Urothelium cell line (cell line): ENCODE results near the gene PLEKHG7.
"Not testable (repeated sequence)": the region's sequence is repeated elsewhere in the genome, so short reads cannot be mapped to it uniquely, and the experiment has no call there.

Source experiments
- DNase-seq: peaks from one replicate; pipeline ENCODE4 v3.0.0; 2011; ENCODE audit warnings: low spot score, mixed read lengths
- FAIRE-seq: peaks from 2 replicates; lab custom pipeline; 2011; peaks lifted over from hg19 to GRCh38; lab: Jason Lieb, UNC

The PLEKHG7 gene

DNA sequence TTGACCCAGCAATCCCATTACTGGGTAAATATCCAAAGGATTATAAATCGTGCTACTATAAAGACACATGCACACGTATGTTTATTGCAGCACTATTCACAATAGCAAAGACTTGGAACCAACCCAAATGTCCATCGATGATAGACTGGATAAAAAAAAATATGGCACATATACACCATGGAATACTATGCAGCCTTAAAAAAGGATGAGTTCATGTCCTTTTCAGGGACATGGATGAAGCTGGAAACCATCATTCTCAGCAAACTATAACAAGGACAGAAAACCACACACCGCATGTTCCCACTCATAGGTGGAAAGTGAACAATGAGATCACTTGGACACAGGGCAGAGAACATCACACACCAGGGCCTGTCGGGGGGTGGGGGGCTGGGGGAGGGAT is 91.6 kb downstream of the PLEKHG7 start:
- not testable (repeated sequence) for DNase-seq, FAIRE-seq

DNA sequence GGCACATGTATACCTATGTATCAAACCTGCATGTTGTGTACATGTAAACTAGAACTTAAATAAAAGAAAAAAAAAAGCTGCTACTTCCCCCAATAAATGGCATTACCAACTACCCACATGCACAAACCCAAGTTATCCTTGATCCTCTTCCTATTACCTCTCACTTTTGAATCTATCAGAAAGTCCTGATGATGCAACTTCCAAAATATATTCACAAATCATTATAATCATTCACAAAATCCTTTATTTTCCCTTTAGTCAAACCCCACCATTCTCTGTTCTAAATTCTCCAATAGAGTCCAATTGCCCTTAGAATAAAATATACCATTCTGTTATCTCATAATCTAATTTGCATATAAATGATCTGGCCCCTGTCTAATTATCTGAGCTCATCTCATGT is 92.0 kb downstream of the PLEKHG7 start:
- DNase-seq (no peak), FAIRE-seq (no peak)

DNA sequence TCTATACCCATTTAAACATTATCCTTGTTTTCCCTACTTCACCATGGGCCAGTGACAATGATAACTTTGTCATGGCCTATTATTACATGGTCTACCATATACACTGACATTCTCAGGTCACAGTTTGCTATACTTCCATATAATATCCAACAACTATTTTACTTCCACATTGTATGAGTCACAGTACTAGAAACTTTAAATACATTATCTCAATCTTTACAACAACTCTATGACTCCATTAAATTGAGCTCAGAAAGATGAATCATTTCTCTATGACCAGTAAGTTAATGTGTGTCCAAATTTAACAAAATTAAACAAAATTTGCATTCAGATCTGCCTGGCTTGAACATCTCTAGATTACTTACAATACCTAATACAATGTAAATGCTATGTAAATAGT is 93.9 kb downstream of the PLEKHG7 start:
- DNase-seq (no peak), FAIRE-seq (no peak)

DNA sequence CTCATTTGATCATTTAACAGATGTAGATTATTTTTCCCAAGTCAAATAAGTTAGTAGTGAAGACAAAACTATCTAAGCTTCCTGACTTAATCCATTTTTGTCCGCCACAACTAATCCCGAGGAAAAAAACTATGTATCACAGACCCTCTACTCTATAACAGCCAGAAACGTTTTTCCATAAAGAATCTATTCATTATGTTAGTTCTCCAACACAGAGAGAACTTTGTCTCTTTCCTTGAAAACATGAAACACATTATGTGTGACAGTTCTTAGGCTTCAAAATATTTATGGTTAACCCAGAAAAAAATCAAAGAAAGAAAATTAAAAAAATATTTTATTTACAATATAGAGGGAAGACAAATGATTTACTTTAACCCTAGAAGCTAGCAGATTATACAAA is 100.1 kb downstream of the PLEKHG7 start:
- no peak for DNase-seq
- no peak for FAIRE-seq

DNA sequence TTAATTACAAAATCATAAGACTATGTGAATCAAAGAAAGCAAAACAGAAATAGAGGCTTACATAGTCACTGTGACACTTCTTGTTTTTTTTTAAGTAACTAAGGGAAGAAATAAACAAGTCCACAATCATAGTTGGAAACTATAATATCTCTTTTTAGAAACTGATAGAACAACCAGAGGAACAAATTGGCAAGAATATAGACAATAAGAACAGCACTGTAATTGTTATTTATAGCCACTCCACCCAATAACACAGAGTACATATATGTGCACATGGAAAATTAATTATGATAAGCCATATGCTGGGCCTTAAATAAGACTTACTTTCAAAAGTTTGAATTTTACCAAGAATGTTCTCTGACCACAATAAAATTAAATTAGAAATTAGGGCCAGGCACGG is 101.1 kb downstream of the PLEKHG7 start:
- DNase-seq (no peak), FAIRE-seq (no peak)

DNA sequence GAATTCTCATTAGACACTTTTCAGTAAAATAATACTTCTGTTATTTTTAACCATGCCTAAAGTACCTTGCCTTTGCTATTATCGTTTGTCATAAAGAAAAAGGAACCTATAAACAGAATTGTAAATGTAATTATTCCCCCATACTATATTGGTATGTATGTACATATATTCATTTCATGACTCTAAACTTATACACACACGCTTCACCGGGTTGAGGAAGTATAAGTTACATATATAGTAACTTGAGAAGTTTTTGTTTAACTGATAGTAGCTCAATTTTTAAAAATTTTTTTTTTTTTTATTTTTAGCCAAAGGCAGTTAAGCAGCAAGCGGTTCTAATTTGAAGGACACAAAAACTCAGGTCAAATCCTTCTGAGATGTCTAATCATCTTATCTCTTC is 107.6 kb downstream of the PLEKHG7 start:
- no peak for DNase-seq
- FAIRE-seq, result no peak

DNA sequence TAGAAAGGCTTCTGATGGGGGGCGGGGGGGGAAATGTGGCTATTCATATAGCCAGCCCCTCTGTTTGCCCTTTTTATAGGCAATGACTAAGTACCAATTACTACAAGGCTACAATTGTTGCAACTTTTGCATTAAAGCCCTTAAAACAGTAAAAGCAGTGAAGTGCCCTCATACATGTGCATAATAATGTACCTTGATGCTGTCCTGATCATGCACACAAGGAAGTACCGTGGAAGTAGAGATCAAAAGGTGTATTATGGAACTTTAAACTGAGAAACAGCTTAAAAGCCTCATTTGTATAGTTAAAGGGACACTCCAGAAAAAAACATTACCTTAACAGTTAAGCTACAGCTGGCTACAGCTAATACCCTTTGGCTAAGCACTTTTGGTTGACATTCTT is 111.8 kb downstream of the PLEKHG7 start:
- DNase-seq (no peak), FAIRE-seq (no peak)

DNA sequence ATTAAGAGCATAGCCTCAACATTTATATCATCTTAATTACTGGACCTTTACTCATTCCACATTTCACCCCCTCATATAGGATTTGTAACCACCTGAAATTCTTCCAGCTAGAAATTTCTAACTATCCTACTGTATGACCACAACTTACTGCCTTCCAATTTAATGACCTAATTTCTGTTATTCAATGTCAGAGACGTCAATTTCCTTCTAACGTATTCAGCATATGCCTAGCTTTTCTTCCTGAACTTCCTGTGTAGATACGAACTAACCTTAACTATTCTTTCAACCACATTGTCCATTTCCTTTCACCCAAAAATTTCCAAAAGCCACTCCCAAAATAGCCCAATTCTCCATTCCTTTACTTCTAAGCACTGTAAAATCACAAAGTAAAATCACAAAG is 118.4 kb downstream of the PLEKHG7 start:
- DNase-seq (no peak), FAIRE-seq (no peak)
